Nucleus accumbens (tissue), 56 donors: ENCODE results near the gene SLC39A7.
"Not testable (repeated sequence)": the region's sequence is repeated elsewhere in the genome, so short reads cannot be mapped to it uniquely, and the experiment has no call there.

Experiments used
- DNase-seq, 56 donors: peaks; one replicate each; lab custom pipeline; 2025; lab: John Stamatoyannopoulos, UW

SLC39A7 gene

GRCh38 chr6:33216117-33216649, 15.5 kb downstream of the SLC39A7 start:
- DNase-seq = no peak

- DNase-seq = no peak
Observed at GRCh38 chr6:33217246-33217645, 16.6 kb downstream of the SLC39A7 start.

- DNase-seq = no peak
Observed at GRCh38 chr6:33217681-33218080, 17.0 kb downstream of the SLC39A7 start.

GRCh38 chr6:33226503-33227120, 25.9 kb downstream of the SLC39A7 start:
- not testable (repeated sequence) for DNase-seq

- DNase-seq = no peak
Observed at GRCh38 chr6:33235221-33235634, 34.6 kb downstream of the SLC39A7 start.

- DNase-seq = no peak
Observed at GRCh38 chr6:33236328-33236727, 35.7 kb downstream of the SLC39A7 start.

- no peak for DNase-seq
Observed at GRCh38 chr6:33236852-33237251, 36.2 kb downstream of the SLC39A7 start.

- no peak for DNase-seq
Observed at GRCh38 chr6:33237741-33238140, 37.1 kb downstream of the SLC39A7 start.

- no peak for DNase-seq
Observed at GRCh38 chr6:33241968-33242367, 41.3 kb downstream of the SLC39A7 start.

- DNase-seq = no peak
Observed at GRCh38 chr6:33243476-33243875, 42.8 kb downstream of the SLC39A7 start.

GRCh38 chr6:33247977-33248642, 47.4 kb downstream of the SLC39A7 start:
- peak in 54 of 56 donors; percentile 21 to 93 (median 76) for DNase-seq

- DNase-seq = peak in 5 of 56 donors; percentile 57 to 82 (median 73)
Observed at GRCh38 chr6:33248643-33248931, 47.9 kb downstream of the SLC39A7 start.

- peak; percentile 72 to 99 (median 96) for DNase-seq
Observed at GRCh38 chr6:33248932-33249731, 48.5 kb downstream of the SLC39A7 start.

GRCh38 chr6:33249732-33250630, 49.3 kb downstream of the SLC39A7 start:
- DNase-seq = peak in 2 of 56 donors; percentile 23 to 40

- DNase-seq = no peak
Observed at GRCh38 chr6:33250731-33251130, 50.1 kb downstream of the SLC39A7 start.

GRCh38 chr6:33251395-33252012, 50.8 kb downstream of the SLC39A7 start:
- no peak for DNase-seq

- DNase-seq = no peak
Observed at GRCh38 chr6:33252759-33253158, 52.1 kb downstream of the SLC39A7 start.
